Sigmoid colon (tissue), 4 donors: ENCODE measurements around the gene PSME1.

ENCODE experiments used
- CTCF ChIP-seq, 4 experiments: fragments of 450-650 bp in 3 of 4; fragments of 200-600 bp in 1 of 4; IDR thresholded peaks; one replicate each; pipeline ENCODE4 v1.5.1; 2016 to 2019; ENCODE audit warnings: antibody characterized with exemption in 4 of 4, mild to moderate bottlenecking in 3 of 4, moderate library complexity in 2 of 4
- EP300 ChIP-seq, 4 donors: sonication (generic); formaldehyde crosslinking; IDR thresholded peaks; one replicate each; pipeline ENCODE4 v1.6.1; 2017; ENCODE audit warnings: antibody characterized with exemption in 4 of 4
- POLR2A ChIP-seq, 2 donors: fragments of 450-650 bp; IDR thresholded peaks; one replicate each; pipeline ENCODE4 v1.6.1; 2016; ENCODE audit warnings: antibody characterized with exemption in 2 of 2, mild to moderate bottlenecking in 2 of 2, moderate library complexity in 2 of 2
- POLR2AphosphoS5 ChIP-seq, 4 donors: sonication (generic); formaldehyde crosslinking; IDR thresholded peaks; one replicate each; pipeline ENCODE4 v1.6.1; 2017; ENCODE audit warnings: antibody characterized with exemption in 4 of 4

- no peak for TF ChIP-seq POLR2A (IDR thresholded peaks at IDR 0.05)
- TF ChIP-seq CTCF (IDR thresholded peaks at IDR 0.05) = no peak
- no peak for TF ChIP-seq POLR2AphosphoS5 (IDR thresholded peaks at IDR 0.05)
- no peak for TF ChIP-seq EP300 (IDR thresholded peaks at IDR 0.05)
Measured at GRCh38 chr14:24115422-24116127, 20.4 kb upstream of the PSME1 start.
